ENCODE data around the gene WDR13.
"Not testable (repeated sequence)": the region's sequence is repeated elsewhere in the genome, so short reads cannot be mapped to it uniquely, and the experiment has no call there.

Gene WDR13

DNA sequence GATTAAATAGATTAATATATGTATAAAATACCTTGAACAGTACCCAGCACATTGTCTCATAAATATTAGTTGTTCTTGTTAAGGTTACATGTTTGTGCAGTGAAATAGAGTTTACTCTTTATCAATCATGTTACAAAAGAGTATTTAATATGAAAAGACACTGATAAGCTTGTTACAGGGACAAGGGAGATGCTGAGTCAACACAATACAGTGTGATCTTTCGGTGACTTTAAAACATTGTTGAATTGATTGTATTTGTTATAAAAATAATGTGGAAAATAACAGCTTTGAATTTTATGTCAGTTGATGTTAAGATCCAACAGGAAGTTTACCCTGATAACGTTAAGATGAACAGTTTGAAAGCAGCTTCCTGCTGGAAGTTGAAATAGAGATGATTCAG is 1.4 kb upstream of the WDR13 start:
- DNase-seq (ENCODE audit: low spot score), result no peak

- no peak for DNase-seq (ENCODE audit: low spot score)
Observed at GRCh38 chrX:48598614-48599013, 1.3 kb downstream of the WDR13 start.

DNA sequence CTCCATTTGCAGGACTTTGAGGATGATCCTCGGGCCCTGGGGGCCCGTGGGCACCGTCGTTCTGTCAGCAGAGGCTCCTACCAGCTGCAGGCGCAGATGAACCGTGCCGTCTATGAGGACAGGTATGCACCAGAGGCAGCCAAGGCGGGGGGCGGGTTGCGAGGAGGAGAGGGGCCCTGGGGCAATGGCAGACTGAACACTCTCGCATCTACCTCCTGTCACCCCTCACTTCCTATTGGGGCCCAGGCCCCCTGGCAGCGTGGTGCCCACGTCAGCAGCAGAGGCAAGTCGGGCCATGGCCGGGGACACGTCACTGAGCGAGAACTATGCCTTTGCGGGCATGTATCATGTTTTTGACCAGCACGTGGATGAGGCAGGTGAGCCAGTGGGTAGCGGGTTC is 2.0 kb downstream of the WDR13 start:
- no peak for DNase-seq (ENCODE audit: low spot score)

DNA sequence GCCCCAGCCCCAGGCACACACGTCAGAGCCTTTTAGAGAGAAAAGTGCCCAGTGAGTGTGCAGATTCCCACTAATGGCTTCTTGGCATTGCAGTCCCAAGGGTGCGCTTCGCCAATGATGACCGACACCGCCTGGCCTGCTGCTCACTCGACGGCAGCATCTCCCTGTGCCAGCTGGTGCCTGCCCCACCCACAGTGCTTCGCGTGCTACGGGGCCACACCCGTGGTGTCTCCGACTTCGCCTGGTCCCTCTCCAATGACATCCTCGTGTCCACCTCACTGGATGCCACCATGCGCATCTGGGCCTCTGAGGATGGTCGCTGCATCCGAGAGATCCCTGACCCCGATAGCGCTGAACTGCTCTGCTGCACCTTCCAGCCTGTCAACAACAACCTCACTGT is 2.9 kb downstream of the WDR13 start:
- DNase-seq (ENCODE audit: low spot score), result no peak

GRCh38 chrX:48601741-48602394 is 4.6 kb downstream of the WDR13 start:
- no peak for DNase-seq (ENCODE audit: low spot score)

DNA sequence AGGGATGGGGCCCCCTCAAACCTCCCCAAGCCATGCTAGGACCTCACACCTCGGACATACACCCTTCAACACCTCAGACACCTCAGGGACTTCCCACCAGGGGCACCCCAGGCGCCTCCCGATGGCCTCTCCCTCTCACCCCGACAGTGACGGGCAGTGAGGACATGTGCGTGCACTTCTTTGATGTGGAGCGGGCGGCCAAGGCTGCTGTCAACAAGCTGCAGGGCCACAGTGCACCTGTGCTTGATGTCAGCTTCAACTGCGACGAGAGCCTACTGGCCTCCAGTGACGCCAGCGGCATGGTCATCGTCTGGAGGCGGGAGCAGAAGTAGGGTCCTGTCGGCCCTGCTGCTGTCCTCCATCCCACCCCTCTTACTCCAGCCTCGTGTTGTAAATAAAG is 7.4 kb downstream of the WDR13 start:
- DNase-seq (ENCODE audit: low spot score), result no peak

- DNase-seq (ENCODE audit: low spot score), result no peak
Observed at GRCh38 chrX:48606091-48606490, 8.8 kb downstream of the WDR13 start.

DNA sequence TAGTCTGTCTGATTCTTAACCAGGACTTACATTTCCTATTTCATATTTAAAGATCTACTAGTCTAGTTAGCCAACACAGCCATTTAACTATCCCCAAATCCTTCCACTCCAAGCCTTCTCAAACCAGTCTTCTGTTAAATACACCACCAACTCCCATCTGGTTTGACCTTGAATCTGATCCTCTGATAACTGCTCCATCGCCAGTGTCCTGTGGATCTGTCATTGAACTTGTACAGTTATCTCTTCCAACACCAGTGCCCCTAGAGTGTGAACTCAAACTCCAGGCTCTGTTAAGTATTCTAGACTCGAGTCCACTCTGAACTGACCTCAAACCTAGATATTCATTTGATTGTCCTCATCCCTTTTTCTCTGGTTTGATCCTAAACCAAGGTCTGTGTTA is 14.4 kb downstream of the WDR13 start:
- DNase-seq (ENCODE audit: low spot score), result no peak

DNA sequence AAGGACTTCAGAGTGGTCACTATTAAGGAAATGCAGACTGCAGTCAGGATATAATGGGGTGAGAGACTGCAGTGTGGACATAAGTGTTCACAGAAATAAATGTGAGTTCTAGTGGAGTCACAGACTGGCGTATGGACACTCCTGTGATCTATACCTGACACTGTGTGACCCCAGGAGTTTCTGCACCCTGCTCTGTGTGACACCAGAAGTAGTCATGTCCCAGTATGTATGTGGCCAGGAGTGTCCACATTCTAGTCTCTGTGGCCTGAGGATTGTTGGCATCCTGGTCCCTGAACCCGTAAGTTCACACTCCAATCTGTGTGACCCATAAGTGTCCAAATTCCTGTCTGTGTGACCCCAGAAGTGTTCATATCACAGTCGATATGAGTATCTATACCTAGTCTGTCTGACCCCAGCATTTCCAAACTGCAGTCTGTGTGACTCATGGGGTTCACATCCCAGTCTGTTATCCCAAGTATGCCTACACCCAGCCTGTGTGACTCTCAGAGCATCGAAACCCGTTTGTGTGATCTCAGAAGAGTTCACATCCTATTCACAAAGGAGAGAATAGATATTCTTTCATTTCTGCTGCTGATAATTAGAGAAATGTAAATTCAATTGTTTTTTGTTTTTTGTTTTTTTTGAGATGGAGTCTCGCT is 16.3 kb downstream of the WDR13 start:
- DNase-seq (ENCODE audit: low spot score), result no peak

- DNase-seq (ENCODE audit: low spot score), result no peak
Observed at GRCh38 chrX:48616576-48616975, 19.3 kb downstream of the WDR13 start.

- no peak for DNase-seq (ENCODE audit: low spot score)
Observed at GRCh38 chrX:48617542-48618340, 20.4 kb downstream of the WDR13 start.

- no peak for DNase-seq (ENCODE audit: low spot score)
Observed at GRCh38 chrX:48626401-48627298, 29.4 kb downstream of the WDR13 start.

DNA sequence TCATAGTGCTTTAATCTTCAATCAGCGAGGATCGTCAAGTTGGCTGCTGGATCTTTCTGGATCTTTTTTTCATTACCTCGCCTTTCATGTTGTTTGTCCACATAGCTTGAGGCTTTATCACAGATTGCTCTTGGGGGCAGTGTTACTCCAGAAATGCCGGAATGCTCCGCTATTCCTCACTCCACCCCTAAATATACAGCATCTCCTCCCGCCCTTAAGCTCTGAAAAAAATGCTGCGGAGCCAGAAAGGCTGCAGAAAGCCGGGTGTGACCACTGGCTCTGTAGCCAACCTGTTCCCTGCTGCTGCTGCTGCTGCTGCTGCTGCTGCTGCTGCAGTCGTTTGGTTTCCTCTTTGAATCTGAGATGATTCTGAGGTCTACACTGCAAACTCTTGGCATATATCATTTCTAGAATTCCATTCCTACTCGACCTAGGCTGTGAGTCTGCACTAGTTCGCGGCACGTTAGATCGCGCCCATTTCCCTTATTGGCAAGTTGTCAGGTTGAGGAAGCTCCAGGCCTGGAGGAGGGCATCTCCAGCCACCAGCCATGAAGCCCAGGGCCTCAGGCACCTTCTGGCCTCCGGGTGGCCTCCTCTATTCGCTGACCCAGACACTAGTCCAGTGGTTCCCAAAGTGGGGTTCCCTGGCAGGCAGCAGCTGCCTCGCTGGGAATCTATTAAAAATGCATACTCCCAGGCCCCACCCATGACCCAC is 34.2 kb downstream of the WDR13 start:
- DNase-seq (ENCODE audit: low spot score), result peak; percentile 84

DNA sequence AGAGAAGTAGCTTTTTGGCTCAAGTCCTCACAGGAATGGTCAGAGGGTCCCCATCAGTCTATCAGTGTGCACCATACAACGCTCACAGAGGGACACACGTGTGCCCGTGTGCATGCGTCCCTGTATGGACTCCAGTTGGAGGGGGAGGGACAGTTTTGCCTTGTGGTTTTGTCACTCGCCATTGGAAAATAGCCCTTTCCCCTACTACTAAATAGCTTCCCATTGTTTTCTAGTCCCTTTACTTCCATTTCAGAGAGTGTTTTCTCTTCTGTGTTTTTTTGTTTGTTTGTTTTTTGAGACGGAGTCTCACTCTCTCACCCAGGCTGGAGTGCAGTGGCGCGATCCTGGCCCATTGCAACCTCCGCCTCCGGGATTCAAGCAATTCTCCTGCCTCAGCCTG is 34.9 kb downstream of the WDR13 start:
- no peak for DNase-seq (ENCODE audit: low spot score)

DNA sequence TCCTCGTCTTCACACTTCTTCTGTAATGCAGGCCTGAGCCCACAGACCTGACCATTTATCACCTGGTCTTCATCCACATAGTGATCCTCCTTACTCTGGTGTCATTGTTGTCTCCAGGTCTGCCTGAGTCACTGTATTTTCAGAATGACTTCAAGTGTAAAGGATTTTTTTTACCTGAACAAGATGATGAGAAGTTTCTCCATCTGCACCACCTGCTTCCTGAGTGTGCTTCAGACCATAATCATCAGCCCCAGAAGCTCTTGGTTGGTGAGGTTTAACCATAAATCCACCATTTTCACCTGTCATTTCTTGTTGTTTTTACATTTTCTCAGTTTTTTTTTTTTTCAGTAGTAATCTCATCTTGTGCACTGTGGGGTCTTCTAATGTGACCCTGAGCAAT is 39.0 kb downstream of the WDR13 start:
- DNase-seq (ENCODE audit: low spot score), result no peak

GRCh38 chrX:48636776-48637175 is 39.5 kb downstream of the WDR13 start:
- no peak for DNase-seq (ENCODE audit: low spot score)

- DNase-seq (ENCODE audit: low spot score), result no peak
Observed at GRCh38 chrX:48645669-48646068, 48.4 kb downstream of the WDR13 start.

- DNase-seq (ENCODE audit: low spot score), result peak; percentile 46
Observed at GRCh38 chrX:48648336-48648751, 51.1 kb downstream of the WDR13 start.

GRCh38 chrX:48649102-48649501 is 51.8 kb downstream of the WDR13 start:
- DNase-seq (ENCODE audit: low spot score), result no peak

GRCh38 chrX:48652055-48652579 is 54.8 kb downstream of the WDR13 start:
- DNase-seq (ENCODE audit: low spot score), result not testable (repeated sequence)

- DNase-seq (ENCODE audit: low spot score), result not testable (repeated sequence)
Observed at GRCh38 chrX:48654746-48655145, 57.5 kb downstream of the WDR13 start.

Measured in putamen (tissue), 1 donor.